Gastrocnemius medialis (tissue), 4 donors: ENCODE results near the gene PIEZO1. TPM values are rescaled to one million over a fixed set of nuclear protein-coding genes. Genes with fewer than 3 reads are reported as not detected.

ENCODE experiments used
- ATAC-seq, 2 donors: fragments of 150-250 bp; one replicate each; pipeline ENCODE4 v1.9.1; 2016
- DNase-seq, 2 donors: peaks; one replicate each; pipeline ENCODE4 v3.0.0-alpha.2; 2019
- H3K27ac ChIP-seq, 4 donors: fragments of 200-600 bp; sonication (generic); 1 replicate in 1 of 4; 2 replicates in 3 of 4; pipeline ENCODE4 v1.5.1; 2016 to 2018; ENCODE audit warnings: mild to moderate bottlenecking in 2 of 4, moderate library complexity in 1 of 4
- H3K27me3 ChIP-seq, 3 donors: fragments of 200-600 bp; sonication (generic) in 2 of 3; 1 replicate in 1 of 3; 2 replicates in 2 of 3; pipeline versions ENCODE4 v1.5.1 to v1.6.0; 2016 to 2019; ENCODE audit warnings: mild to moderate bottlenecking in 1 of 3, moderate library complexity in 1 of 3
- H3K36me3 ChIP-seq, 2 donors: fragments of 200-600 bp; sonication (generic) in 1 of 2; one replicate each; pipeline ENCODE4 v1.5.1; 2017 to 2018
- H3K4me1 ChIP-seq, 2 donors: fragments of 200-600 bp; sonication (generic) in 1 of 2; one replicate each; pipeline ENCODE4 v1.5.1; 2016 to 2017; ENCODE audit warnings: mild to moderate bottlenecking in 2 of 2
- H3K4me3 ChIP-seq, 4 donors: fragments of 200-600 bp; sonication (generic) in 3 of 4; 1 replicate in 1 of 4; 2 replicates in 3 of 4; pipeline ENCODE4 v1.5.1; 2016 to 2019; ENCODE audit warnings: mild to moderate bottlenecking in 2 of 4
- H3K9me3 ChIP-seq, 3 donors: fragments of 200-600 bp; sonication (generic) in 2 of 3; 1 replicate in 1 of 3; 2 replicates in 2 of 3; pipeline ENCODE4 v1.5.1; 2016 to 2019
- CTCF ChIP-seq, 5 experiments: fragments of 450-650 bp in 3 of 5; fragments of 200-600 bp in 2 of 5; sonication (generic) in 2 of 5; IDR thresholded peaks in 4 of 5; conservative IDR thresholded peaks in 1 of 5; 1 replicate in 4 of 5; 2 replicates in 1 of 5; pipeline ENCODE4 v1.5.1; 2016 to 2019; ENCODE audit warnings: antibody characterized with exemption in 5 of 5, mild to moderate bottlenecking in 3 of 5, moderate library complexity in 3 of 5
- POLR2A ChIP-seq, 2 donors: fragments of 450-650 bp; IDR thresholded peaks; one replicate each; pipeline ENCODE4 v1.6.1; 2017; ENCODE audit warnings: antibody characterized with exemption in 2 of 2, mild to moderate bottlenecking in 2 of 2, moderate library complexity in 2 of 2
- in situ Hi-C, 4 donors: fragments of 200-750 bp; cut with MboI; loops; one replicate each; pipeline versions ENCODE4 v1.15.0 to v1.8.0; 2017; ENCODE audit warnings: low sequenced_read_pairs in 4 of 4
- intact Hi-C: fragments of 100-400 bp; cut with DNase I; formaldehyde crosslinking; loops from one replicate; pipeline ENCODE4 v1.15.1; 2023; ENCODE audit warnings: low total_unique reads
- total RNA-seq, 4 donors: library from RNA; depleted of rRNA; stranded (reverse); fragments of >200 nt; gene quantifications; one replicate each; pipeline versions ENCODE4 v1.1.0 to v1.2.3, GENCODE V29; 2016

The PIEZO1 gene
- total RNA-seq, 4 donors from 2014 or later = 9.0 to 37.0 (median 16.5) TPM

- H3K36me3 ChIP-seq = no peaks in the 10 kb centered on the region
- peaks cover 6 to 12% of the 10 kb centered on the region in 2 donors for H3K4me1 ChIP-seq
- intact Hi-C loops (loop anchor here (1.0 kb wide), 1 partner anchor 40 kb away; no protein-coding TSS in a partner anchor), in situ Hi-C loops (no loop called here)
- TF ChIP-seq POLR2A (IDR thresholded peaks at IDR 0.05) = no peak
- TF ChIP-seq CTCF (IDR thresholded peaks at IDR 0.05 in 4 of 5, conservative IDR thresholded peaks at IDR 0.05 in 1 of 5) = no peak
- H3K27me3 ChIP-seq = peaks cover 10 to 14% (median 10%) of the 10 kb centered on the region in 3 donors
- no peak for DNase-seq
- H3K27ac ChIP-seq = peak overlapping the region; percentile 66 to 74 (median 72)
- peak overlapping the region; percentile 48 to 73 (median 58) for H3K4me3 ChIP-seq
- H3K9me3 ChIP-seq = no peaks in the 10 kb centered on the region
- peak; percentile 40 for ATAC-seq
Measured at GRCh38 chr16:88784856-88785105, 239 bp downstream of the PIEZO1 start.

- TF ChIP-seq POLR2A (IDR thresholded peaks at IDR 0.05) = no peak
- peak in 3 of 5 experiments; percentile 21 to 48 (median 32) for TF ChIP-seq CTCF (IDR thresholded peaks at IDR 0.05 in 4 of 5, conservative IDR thresholded peaks at IDR 0.05 in 1 of 5)
- no peak for DNase-seq
- ATAC-seq = peak; percentile 46 to 48
- no peaks in the 10 kb centered on the region for H3K36me3 ChIP-seq
- intact Hi-C loops (no loop called here), in situ Hi-C loops (no loop called here)
- peak overlapping the region; percentile 66 to 74 (median 72) for H3K27ac ChIP-seq
- H3K9me3 ChIP-seq = no peaks in the 10 kb centered on the region
- peak overlapping the region; percentile 48 to 73 (median 58) for H3K4me3 ChIP-seq
- H3K4me1 ChIP-seq = peaks cover 9 to 17% of the 10 kb centered on the region in 2 donors
- peaks cover 5 to 14% (median 10%) of the 10 kb centered on the region in 3 donors for H3K27me3 ChIP-seq
Measured at GRCh38 chr16:88784074-88784855, 755 bp downstream of the PIEZO1 start.

- no peak for TF ChIP-seq POLR2A (IDR thresholded peaks at IDR 0.05)
- TF ChIP-seq CTCF (IDR thresholded peaks at IDR 0.05 in 4 of 5, conservative IDR thresholded peaks at IDR 0.05 in 1 of 5) = no peak
- H3K9me3 ChIP-seq = no peaks in the 10 kb centered on the region
- peak overlapping the region; percentile 48 to 73 (median 58) for H3K4me3 ChIP-seq
- peaks cover 9 to 18% of the 10 kb centered on the region in 2 donors for H3K4me1 ChIP-seq
- H3K36me3 ChIP-seq = no peaks in the 10 kb centered on the region
- no peak for DNase-seq
- H3K27ac ChIP-seq = peak overlapping the region; percentile 66 to 74 (median 72)
- in situ Hi-C loops (no loop called here), intact Hi-C loops (no loop called here)
- ATAC-seq = peak; percentile 37 to 54
- peaks cover 5 to 14% (median 10%) of the 10 kb centered on the region in 3 donors for H3K27me3 ChIP-seq
Measured at GRCh38 chr16:88783391-88784073, 1.5 kb downstream of the PIEZO1 start.

- ATAC-seq (no peak), DNase-seq (no peak)
- intact Hi-C loops (no loop called here), in situ Hi-C loops (no loop called here)
- Histone ChIP-seq H3K4me1 (peaks cover 9 to 18% of the 10 kb centered on the region in 2 donors), H3K9me3 (no peaks in the 10 kb centered on the region), H3K36me3 (no peaks in the 10 kb centered on the region), H3K27me3 (peaks cover 5 to 14% (median 10%) of the 10 kb centered on the region in 3 donors), H3K4me3 (peak overlapping the region in 3 of 4 donors; percentile 48 to 73 (median 50)), H3K27ac (peak overlapping the region; percentile 66 to 74 (median 72))
- TF ChIP-seq POLR2A (IDR thresholded peaks at IDR 0.05) = no peak
- TF ChIP-seq CTCF (IDR thresholded peaks at IDR 0.05 in 4 of 5, conservative IDR thresholded peaks at IDR 0.05 in 1 of 5) = no peak
Measured at GRCh38 chr16:88782454-88783390, 2.3 kb downstream of the PIEZO1 start.
